Heart right ventricle (tissue), 16 donors: ENCODE results near the gene RPS6KA1. TPM values are rescaled to one million over a fixed set of nuclear protein-coding genes. Genes with fewer than 3 reads are reported as not detected.

ENCODE experiments used
- ATAC-seq, 8 donors: fragments of 200-7000 bp; cut with Tn5 transposase; one replicate each; pipeline ENCODE4 v1.9.1; 2020; ENCODE audit warnings: mild to moderate bottlenecking in 8 of 8, moderate library complexity in 8 of 8, moderate number of reproducible peaks in 1 of 8
- DNase-seq, 2 donors: peaks; one replicate each; pipeline ENCODE4 v3.0.0-alpha.2; 2020
- H3K27ac ChIP-seq, 10 donors: fragments of 200-600 bp; sonication (generic) in 2 of 10; one replicate each; pipeline versions ENCODE4 v1.5.0 to v1.8.0; 2020 to 2022; ENCODE audit warnings: mild to moderate bottlenecking in 3 of 10
- H3K27me3 ChIP-seq, 7 donors: fragments of 200-600 bp; one replicate each; pipeline ENCODE4 v1.8.0; 2021 to 2022; ENCODE audit warnings: mild to moderate bottlenecking in 2 of 7
- H3K36me3 ChIP-seq, 9 donors: fragments of 200-600 bp; sonication (generic) in 1 of 9; one replicate each; pipeline versions ENCODE4 v1.5.0 to v1.8.0; 2020 to 2022; ENCODE audit warnings: mild to moderate bottlenecking in 2 of 9
- H3K4me1 ChIP-seq, 9 donors: fragments of 200-600 bp; sonication (generic) in 1 of 9; one replicate each; pipeline versions ENCODE4 v1.5.0 to v1.8.0; 2020 to 2022; ENCODE audit warnings: mild to moderate bottlenecking in 4 of 9
- H3K4me3 ChIP-seq, 10 donors: fragments of 200-600 bp; sonication (generic) in 2 of 10; one replicate each; pipeline versions ENCODE4 v1.5.0 to v1.8.0; 2020 to 2022; ENCODE audit warnings: mild to moderate bottlenecking in 7 of 10, moderate library complexity in 2 of 10
- H3K9me3 ChIP-seq, 11 donors: fragments of 200-600 bp in 10 of 11; sonication (generic) in 2 of 11; one replicate each; pipeline versions ENCODE4 v1.5.0 to v1.8.0; 2013 to 2022; ENCODE audit warnings: mild to moderate bottlenecking in 2 of 11, control low read depth in 1 of 11, moderate library complexity in 1 of 11
- WGBS, 2 donors: extraction: QIAGEN DNeasy Blood & Tissue Kit; methylation state at CpG; one replicate each; pipeline ENCODE4 v1.1.7; 2013; ENCODE audit warnings: inconsistent platforms in 1 of 2; 5-methylcytosine and 5-hydroxymethylcytosine counted together
- intact Hi-C, 10 donors: fragments of 100-400 bp; cut with DNase I; formaldehyde crosslinking; loops; one replicate each; pipeline versions ENCODE4 v1.11.1 to v1.14.2; 2022
- polyA plus RNA-seq, 2 donors: library from polyadenylated mRNA; stranded (reverse); fragments of 200-250 nt; gene quantifications; one replicate each; pipeline ENCODE4 v1.2.3, GENCODE V29; 2013
- total RNA-seq, 10 donors: library from RNA; stranded (reverse); fragmentation: NEBNext Ultra II Directional in 3 of 10; extraction: Animal tissue kit (Norgen Biotek cat#: 25700) in 3 of 10; gene quantifications; one replicate each; pipeline versions ENCODE4 v1.2.1 to v1.2.4, GENCODE V29; 2021 to 2023
- TF ChIP-seq, protein P1 (sequence below), 9 donors: fragments of 200-600 bp; sonication (generic) in 2 of 9; IDR thresholded peaks; one replicate each; pipeline versions ENCODE4 v1.5.0 to v1.8.0; 2021 to 2022; ENCODE audit warnings: antibody characterized with exemption in 9 of 9, mild to moderate bottlenecking in 5 of 9, moderate library complexity in 1 of 9
- donor health status: Arrhythmogenic right ventricular cardiomyopathy.
- donor health status: ischemic (EF 13 %, LVEDD 7.1; RV severe dilation, severe dysfunction).
- donor health status: healthy with polysubstance abuse.
- donor health status: DM: no; HTN: yes; CAD: no.
- donor health status: DM: no; HTN: no; CAD: no.
- donor health status: ischemic (EF 25% LVEDD 6.9; RV normal size, moderate dysfunction).
- donor health status: ischemic (EF 25% LVEDD 5.7; RV mildly dilated, moderate dysfunction).
- donor health status: healthy.
- donor health status: DM: yes; HTN: yes; CAD: no.
- donor health status: Ischemic cardiomyopathy.
- donor health status: ischemic (EF 35%, LVEDD 5.7; RV mildly dilated, moderate dysfunction).
- donor health status: nonischemic (EF 11% LVEDD 7.7; RV severe dilation, severe dysfunction).
- donor health status: DM: yes; HTN: yes; CAD: no.
- donor health status: PGD.
- donor health status: ischemic (EF 29% LVEDD 5.4; RV normal size, mild dysfunction).
- donor health status: nonischemic (EF 23%, LVEDD 6.1; RV moderate dilation, normal function).

The RPS6KA1 gene
- total and polyA plus RNA-seq, 12 donors = 1.4 to 12.2 (median 2.8) TPM

DNA sequence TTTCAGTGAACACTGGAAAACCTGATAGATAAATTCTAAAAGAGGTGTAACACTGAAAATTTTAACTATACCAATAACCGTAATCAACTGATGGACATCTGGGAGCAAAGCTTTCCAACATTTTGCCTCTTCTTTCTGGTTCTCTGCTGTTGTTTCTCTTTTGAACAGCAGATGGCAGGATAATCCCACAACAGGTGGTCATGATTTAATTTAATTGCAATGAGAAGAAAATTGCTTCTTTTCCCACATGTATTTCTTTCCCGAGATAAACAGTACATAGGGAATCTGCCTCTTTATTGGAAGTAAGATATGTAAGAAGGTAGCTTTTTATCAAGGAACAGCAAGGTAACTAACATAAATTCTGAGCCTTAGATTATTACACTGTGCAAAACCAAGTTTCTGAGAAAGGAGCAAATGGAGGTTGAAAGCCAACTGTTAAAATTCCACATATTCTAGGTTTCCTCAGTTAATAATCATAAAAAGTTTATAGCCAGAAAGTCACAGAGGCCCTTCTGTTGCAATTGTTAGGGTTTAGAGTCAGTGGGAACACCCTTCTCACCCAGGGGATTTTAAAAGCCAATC lies 72.9 kb downstream of the RPS6KA1 start:
- 0% methylated on average over 2 of the region's 2 CpGs for WGBS, 2 donors
- peak in 1 of 2 donors; percentile 70 for DNase-seq
- TF ChIP-seq, protein P1, sequence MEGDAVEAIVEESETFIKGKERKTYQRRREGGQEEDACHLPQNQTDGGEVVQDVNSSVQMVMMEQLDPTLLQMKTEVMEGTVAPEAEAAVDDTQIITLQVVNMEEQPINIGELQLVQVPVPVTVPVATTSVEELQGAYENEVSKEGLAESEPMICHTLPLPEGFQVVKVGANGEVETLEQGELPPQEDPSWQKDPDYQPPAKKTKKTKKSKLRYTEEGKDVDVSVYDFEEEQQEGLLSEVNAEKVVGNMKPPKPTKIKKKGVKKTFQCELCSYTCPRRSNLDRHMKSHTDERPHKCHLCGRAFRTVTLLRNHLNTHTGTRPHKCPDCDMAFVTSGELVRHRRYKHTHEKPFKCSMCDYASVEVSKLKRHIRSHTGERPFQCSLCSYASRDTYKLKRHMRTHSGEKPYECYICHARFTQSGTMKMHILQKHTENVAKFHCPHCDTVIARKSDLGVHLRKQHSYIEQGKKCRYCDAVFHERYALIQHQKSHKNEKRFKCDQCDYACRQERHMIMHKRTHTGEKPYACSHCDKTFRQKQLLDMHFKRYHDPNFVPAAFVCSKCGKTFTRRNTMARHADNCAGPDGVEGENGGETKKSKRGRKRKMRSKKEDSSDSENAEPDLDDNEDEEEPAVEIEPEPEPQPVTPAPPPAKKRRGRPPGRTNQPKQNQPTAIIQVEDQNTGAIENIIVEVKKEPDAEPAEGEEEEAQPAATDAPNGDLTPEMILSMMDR (IDR thresholded peaks at IDR 0.05) = peak; percentile 77 to 95 (median 87)
- ATAC-seq = peak in 3 of 8 donors; percentile 46 to 54 (median 52)
- Histone ChIP-seq H3K27me3 (no peaks in the 10 kb centered on the region), H3K27ac (no peak overlapping the region), H3K36me3 (no peaks in the 10 kb centered on the region), H3K4me3 (no peak overlapping the region), H3K9me3 (no peaks in the 10 kb centered on the region), H3K4me1 (peaks cover 0 to 8% (median 5%) of the 10 kb centered on the region in 9 donors)
- intact Hi-C loops = loop anchor here (1.0 to 10.0 kb wide), 10 partner anchors 72 to 280 kb away; no protein-coding TSS in a partner anchor

DNA sequence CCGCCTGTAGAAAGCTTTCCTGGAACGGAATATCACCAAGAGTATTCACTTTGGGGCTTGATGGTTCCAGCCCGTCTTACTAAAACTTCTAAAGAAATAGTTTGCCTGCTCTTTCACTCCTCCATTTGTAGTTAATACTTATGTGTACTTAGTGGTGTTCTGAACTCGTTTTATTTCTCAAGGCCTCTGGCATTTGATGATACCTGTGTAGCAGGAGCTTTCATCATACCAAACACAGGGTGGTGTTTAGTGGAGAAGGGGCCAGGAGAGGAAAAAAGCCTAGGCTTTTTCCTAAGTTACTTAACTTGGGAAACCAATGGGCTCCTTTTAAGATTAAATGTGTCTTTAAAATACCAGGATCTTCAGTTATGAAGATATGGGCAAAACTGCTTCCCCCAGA lies 74.3 kb downstream of the RPS6KA1 start:
- DNase-seq = no peak
- WGBS, 2 donors = 73 to 77% methylated on average over 4 of the region's 4 CpGs
- H3K27ac ChIP-seq = no peak overlapping the region
- H3K27me3 ChIP-seq = peaks cover 0 to 2% (median 0%) of the 10 kb centered on the region in 7 donors
- no peak for ATAC-seq
- H3K9me3 ChIP-seq = no peaks in the 10 kb centered on the region
- no peak overlapping the region for H3K4me3 ChIP-seq
- no peaks in the 10 kb centered on the region for H3K36me3 ChIP-seq
- TF ChIP-seq, protein P1 (IDR thresholded peaks at IDR 0.05) = no peak
- intact Hi-C loops = loop anchor here (2.0 to 10.0 kb wide), 9 partner anchors 71 to 278 kb away; no protein-coding TSS in a partner anchor
- H3K4me1 ChIP-seq = peaks cover 0 to 8% (median 5%) of the 10 kb centered on the region in 9 donors

DNA sequence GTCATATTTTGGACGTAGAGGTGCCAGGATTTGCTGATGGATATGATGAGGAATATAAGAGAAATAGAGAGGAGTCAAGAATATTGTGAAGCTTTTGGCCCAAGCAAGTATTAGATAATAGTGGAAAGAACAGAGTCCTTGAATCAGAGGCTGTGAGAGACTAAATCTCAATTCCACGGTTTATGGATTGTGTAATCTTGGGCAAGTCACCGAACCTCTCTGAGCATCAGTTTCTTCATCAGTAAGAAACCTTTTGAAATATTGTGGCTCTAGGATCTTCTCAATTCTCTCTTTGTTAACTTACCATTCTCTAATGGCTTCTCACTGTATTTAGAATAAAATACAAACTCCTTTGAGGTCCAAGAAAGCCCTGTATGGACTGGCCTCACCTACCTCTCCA lies 77.6 kb downstream of the RPS6KA1 start:
- intact Hi-C loops = loop anchor here in 1 of 10 donors (10.0 kb wide), 1 partner anchor 68 kb away; no protein-coding TSS in a partner anchor
- Histone ChIP-seq H3K36me3 (no peaks in the 10 kb centered on the region), H3K4me1 (peaks cover 0 to 8% (median 5%) of the 10 kb centered on the region in 9 donors), H3K4me3 (no peak overlapping the region), H3K27me3 (peaks cover 0 to 5% (median 0%) of the 10 kb centered on the region in 7 donors), H3K9me3 (no peaks in the 10 kb centered on the region), H3K27ac (no peak overlapping the region)
- WGBS, 2 donors = 74% methylated on average over 3 of the region's 3 CpGs
- TF ChIP-seq, protein P1 (IDR thresholded peaks at IDR 0.05) = no peak
- no peak for DNase-seq
- no peak for ATAC-seq

DNA sequence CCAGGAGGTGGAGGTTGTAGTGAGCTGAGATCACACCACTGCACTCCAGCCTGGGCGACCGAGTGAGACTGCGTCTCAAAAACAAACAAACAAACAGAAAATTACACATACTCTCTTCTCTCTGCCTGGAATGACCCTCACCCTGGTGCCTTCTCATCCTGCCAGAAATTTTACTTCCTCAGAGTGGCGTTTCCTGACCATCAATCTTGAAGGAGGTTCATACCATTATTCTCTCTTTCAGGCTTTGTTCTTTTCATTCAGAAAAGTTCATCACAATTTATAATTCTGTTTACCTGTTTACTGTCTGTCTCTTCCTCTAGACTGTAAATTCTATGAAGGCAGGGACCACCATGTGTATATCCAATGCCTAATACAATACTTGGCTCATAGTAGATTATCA lies 79.3 kb downstream of the RPS6KA1 start:
- 69 to 73% methylated on average over 4 of the region's 4 CpGs for WGBS, 2 donors
- Histone ChIP-seq H3K27me3 (peaks cover 0 to 5% (median 0%) of the 10 kb centered on the region in 7 donors), H3K9me3 (no peaks in the 10 kb centered on the region), H3K4me1 (no peaks in the 10 kb centered on the region), H3K36me3 (no peaks in the 10 kb centered on the region), H3K4me3 (no peak overlapping the region), H3K27ac (no peak overlapping the region)
- DNase-seq = no peak
- TF ChIP-seq, protein P1 (IDR thresholded peaks at IDR 0.05) = no peak
- ATAC-seq = no peak
- intact Hi-C loops = loop anchor here in 1 of 10 donors (10.0 kb wide), 1 partner anchor 66 kb away; no protein-coding TSS in a partner anchor
